OCI-LY1 (cell line): ENCODE results near the gene EZH2.

ENCODE experiments used
- EZH2 ChIP-seq: fragments of 200-600 bp; sonication (generic), shearing (Covaris generic); IDR thresholded peaks from 2 replicates; pipeline ENCODE4 v1.8.0; 2017; ENCODE audit warnings: borderline replicate concordance, mixed run types, mild to moderate bottlenecking, antibody characterized with exemption, low read length, moderate library complexity, mixed read lengths
- TF ChIP-seq, protein P1 (sequence below): fragments of 200-600 bp; sonication (generic), shearing (Covaris generic); IDR thresholded peaks from 2 replicates; pipeline ENCODE4 v1.5.1; 2017; ENCODE audit warnings: mild to moderate bottlenecking, antibody characterized with exemption, low read length, moderate library complexity, mixed read lengths

GRCh38 chr7:148821422-148821821, 62.7 kb downstream of the EZH2 start:
- TF ChIP-seq, protein P1, sequence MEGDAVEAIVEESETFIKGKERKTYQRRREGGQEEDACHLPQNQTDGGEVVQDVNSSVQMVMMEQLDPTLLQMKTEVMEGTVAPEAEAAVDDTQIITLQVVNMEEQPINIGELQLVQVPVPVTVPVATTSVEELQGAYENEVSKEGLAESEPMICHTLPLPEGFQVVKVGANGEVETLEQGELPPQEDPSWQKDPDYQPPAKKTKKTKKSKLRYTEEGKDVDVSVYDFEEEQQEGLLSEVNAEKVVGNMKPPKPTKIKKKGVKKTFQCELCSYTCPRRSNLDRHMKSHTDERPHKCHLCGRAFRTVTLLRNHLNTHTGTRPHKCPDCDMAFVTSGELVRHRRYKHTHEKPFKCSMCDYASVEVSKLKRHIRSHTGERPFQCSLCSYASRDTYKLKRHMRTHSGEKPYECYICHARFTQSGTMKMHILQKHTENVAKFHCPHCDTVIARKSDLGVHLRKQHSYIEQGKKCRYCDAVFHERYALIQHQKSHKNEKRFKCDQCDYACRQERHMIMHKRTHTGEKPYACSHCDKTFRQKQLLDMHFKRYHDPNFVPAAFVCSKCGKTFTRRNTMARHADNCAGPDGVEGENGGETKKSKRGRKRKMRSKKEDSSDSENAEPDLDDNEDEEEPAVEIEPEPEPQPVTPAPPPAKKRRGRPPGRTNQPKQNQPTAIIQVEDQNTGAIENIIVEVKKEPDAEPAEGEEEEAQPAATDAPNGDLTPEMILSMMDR, result no peak
- TF ChIP-seq EZH2, result no peak
